ENCODE results near the gene FAM184A. TPM values are rescaled to one million over a fixed set of nuclear protein-coding genes. Genes with fewer than 3 reads are reported as not detected.

Gene FAM184A
- total and polyA plus RNA-seq, 9 donors: 7.0 to 13.7 (median 11.0) TPM

GRCh38 chr6:118930680-118931079 lies 147.8 kb downstream of the FAM184A start:
- Histone ChIP-seq H3K36me3 (ENCODE audit: control insufficient read depth, insufficient read depth, low read length) (peaks cover 6% of the 10 kb centered on the region), H3K9me3 (replicated peaks; ENCODE audit: control insufficient read depth, low read depth, low read length) (no peaks in the 10 kb centered on the region), H3K27me3 (ENCODE audit: control insufficient read depth, insufficient read depth, low read length) (no peaks in the 10 kb centered on the region), H3K27ac (ENCODE audit: low read length) (no peak overlapping the region), H3K4me1 (ENCODE audit: control insufficient read depth, insufficient read depth, low read length) (no peaks in the 10 kb centered on the region), H3K4me3 (ENCODE audit: low read length) (no peak overlapping the region)
- WGBS (ENCODE audit: insufficient coverage): no CpG with 5 or more reads among the region's 3 CpGs
- DNase-seq: no peak

DNA sequence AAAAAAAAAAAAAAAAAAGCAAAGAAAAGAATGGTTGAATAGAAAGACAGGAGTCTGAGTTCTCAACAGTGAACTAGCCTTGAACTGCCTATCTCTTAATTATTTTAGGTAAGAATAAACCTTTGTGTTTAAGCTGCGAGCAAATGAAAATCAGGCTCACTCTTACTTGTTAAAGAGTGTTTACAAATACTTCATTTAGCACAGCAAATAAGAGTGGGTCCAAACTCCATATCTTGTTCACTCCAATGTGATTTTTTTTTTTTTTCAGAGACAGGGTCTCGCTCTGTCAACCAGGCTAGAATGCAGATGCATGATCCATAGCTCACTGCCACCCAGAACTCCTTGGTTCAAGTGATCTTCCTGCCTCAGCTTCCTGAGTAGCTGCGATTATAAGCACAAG lies 155.4 kb downstream of the FAM184A start:
- WGBS (ENCODE audit: insufficient coverage): 80% methylated on average over 1 of the region's 3 CpGs
- peaks cover 38% of the 10 kb centered on the region for H3K36me3 ChIP-seq (ENCODE audit: control insufficient read depth, insufficient read depth, low read length)

GRCh38 chr6:118921084-118921483 lies 157.4 kb downstream of the FAM184A start:
- no CpG with 5 or more reads among the region's 1 CpG for WGBS (ENCODE audit: insufficient coverage)
- H3K27ac ChIP-seq (ENCODE audit: low read length): no peak overlapping the region
- no peaks in the 10 kb centered on the region for H3K9me3 ChIP-seq (replicated peaks; ENCODE audit: control insufficient read depth, low read depth, low read length)
- H3K36me3 ChIP-seq (ENCODE audit: control insufficient read depth, insufficient read depth, low read length): peaks cover 41% of the 10 kb centered on the region
- H3K27me3 ChIP-seq (ENCODE audit: control insufficient read depth, insufficient read depth, low read length): no peaks in the 10 kb centered on the region
- H3K4me3 ChIP-seq (ENCODE audit: low read length): no peak overlapping the region
- DNase-seq: no peak
- no peaks in the 10 kb centered on the region for H3K4me1 ChIP-seq (ENCODE audit: control insufficient read depth, insufficient read depth, low read length)

More for the DNA sequence above, 155.4 kb downstream of the FAM184A start:
- H3K9me3 ChIP-seq (replicated peaks; ENCODE audit: control insufficient read depth, low read depth, low read length): no peaks in the 10 kb centered on the region
- no peaks in the 10 kb centered on the region for H3K27me3 ChIP-seq (ENCODE audit: control insufficient read depth, insufficient read depth, low read length)
- DNase-seq: no peak
- no peaks in the 10 kb centered on the region for H3K4me1 ChIP-seq (ENCODE audit: control insufficient read depth, insufficient read depth, low read length)
- H3K4me3 ChIP-seq (ENCODE audit: low read length): no peak overlapping the region
- no peak overlapping the region for H3K27ac ChIP-seq (ENCODE audit: low read length)

DNA sequence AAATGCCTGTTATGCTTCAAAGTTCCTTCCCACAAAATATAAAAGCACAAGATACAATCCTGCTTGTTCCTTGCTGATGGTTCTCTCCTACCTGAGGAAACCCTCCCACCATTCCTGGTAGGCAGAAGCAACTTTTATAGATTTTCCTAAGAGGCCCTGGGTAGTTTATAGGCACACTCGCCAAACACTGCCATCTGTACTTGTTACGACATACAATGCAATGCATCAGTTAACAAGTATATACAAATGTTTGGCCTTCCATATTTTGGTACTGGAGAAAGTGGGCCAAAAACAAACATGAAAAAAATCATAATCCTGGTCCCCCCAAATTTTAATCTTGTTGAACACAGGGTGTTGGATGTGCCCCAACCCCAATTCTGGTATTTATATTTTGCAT lies 160.1 kb downstream of the FAM184A start:
- peaks cover 46% of the 10 kb centered on the region for H3K36me3 ChIP-seq (ENCODE audit: control insufficient read depth, insufficient read depth, low read length)
- no peaks in the 10 kb centered on the region for H3K9me3 ChIP-seq (replicated peaks; ENCODE audit: control insufficient read depth, low read depth, low read length)
- DNase-seq: no peak
- no peak overlapping the region for H3K4me3 ChIP-seq (ENCODE audit: low read length)
- no peak overlapping the region for H3K27ac ChIP-seq (ENCODE audit: low read length)
- H3K4me1 ChIP-seq (ENCODE audit: control insufficient read depth, insufficient read depth, low read length): no peaks in the 10 kb centered on the region
- no CpG with 5 or more reads among the region's 2 CpGs for WGBS (ENCODE audit: insufficient coverage)
- no peaks in the 10 kb centered on the region for H3K27me3 ChIP-seq (ENCODE audit: control insufficient read depth, insufficient read depth, low read length)

DNA sequence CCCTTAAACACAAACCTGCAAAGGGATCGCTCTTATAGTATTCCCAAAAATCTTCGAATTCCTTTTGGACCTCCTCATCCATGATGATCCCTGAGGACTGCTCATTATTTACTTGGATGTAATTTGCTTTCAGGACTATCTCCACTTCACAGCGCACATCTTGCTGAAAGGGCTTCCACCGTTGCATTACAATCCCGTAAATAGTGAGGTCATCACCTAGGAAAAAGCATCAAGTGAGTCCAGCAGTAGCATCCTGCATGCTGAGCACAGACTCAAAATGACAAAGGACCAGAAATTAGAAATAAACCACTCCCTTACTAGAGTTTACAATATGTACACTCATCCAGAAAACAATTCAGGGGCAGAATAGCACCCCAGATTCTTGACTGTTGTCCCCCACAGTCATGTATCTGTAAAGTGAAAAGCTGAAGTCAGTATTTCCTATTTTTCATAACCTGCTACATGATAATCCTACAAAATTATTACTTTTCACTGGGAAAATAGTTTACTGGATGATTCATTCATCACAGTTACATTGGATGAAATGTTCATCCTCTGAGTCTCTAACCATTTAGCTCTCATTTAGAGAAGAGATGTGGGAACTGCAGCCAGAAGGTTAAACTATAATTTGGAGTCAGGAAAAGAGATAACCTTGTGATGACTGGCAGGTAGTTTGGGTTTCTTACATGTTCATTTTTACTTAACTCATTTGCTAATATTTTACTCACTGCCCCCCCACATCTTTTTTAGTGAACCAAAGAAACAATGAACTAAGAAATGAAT lies 160.7 kb downstream of the FAM184A start:
- Histone ChIP-seq H3K36me3 (ENCODE audit: control insufficient read depth, insufficient read depth, low read length) (peaks cover 43% of the 10 kb centered on the region), H3K27me3 (ENCODE audit: control insufficient read depth, insufficient read depth, low read length) (no peaks in the 10 kb centered on the region), H3K4me3 (ENCODE audit: low read length) (no peak overlapping the region), H3K27ac (ENCODE audit: low read length) (no peak overlapping the region), H3K9me3 (replicated peaks; ENCODE audit: control insufficient read depth, low read depth, low read length) (no peaks in the 10 kb centered on the region), H3K4me1 (ENCODE audit: control insufficient read depth, insufficient read depth, low read length) (no peaks in the 10 kb centered on the region)
- WGBS (ENCODE audit: insufficient coverage): no CpG with 5 or more reads among the region's 5 CpGs
- no peak for DNase-seq

DNA sequence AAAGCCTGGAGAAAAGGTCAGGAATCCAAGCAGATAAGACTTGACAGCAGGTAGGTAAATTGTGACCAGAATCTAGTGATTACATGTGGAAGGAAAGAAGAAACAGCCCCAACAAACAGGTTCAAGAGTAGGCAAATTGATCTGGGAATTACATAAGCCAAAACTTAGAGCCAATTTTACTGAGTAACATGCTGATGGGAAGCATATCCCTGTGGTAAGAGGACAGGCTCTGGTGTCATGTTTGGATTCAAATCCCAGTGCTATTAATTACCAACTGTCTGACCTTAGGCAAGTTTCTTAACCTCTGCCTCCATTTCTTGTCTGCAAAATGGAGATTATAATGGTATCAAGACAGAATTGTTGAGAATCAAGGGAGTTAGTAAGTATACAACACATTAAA lies 163.9 kb downstream of the FAM184A start:
- Histone ChIP-seq H3K36me3 (ENCODE audit: control insufficient read depth, insufficient read depth, low read length) (peaks cover 33% of the 10 kb centered on the region), H3K4me1 (ENCODE audit: control insufficient read depth, insufficient read depth, low read length) (no peaks in the 10 kb centered on the region), H3K9me3 (replicated peaks; ENCODE audit: control insufficient read depth, low read depth, low read length) (no peaks in the 10 kb centered on the region), H3K27me3 (ENCODE audit: control insufficient read depth, insufficient read depth, low read length) (no peaks in the 10 kb centered on the region), H3K4me3 (ENCODE audit: low read length) (no peak overlapping the region), H3K27ac (ENCODE audit: low read length) (no peak overlapping the region)
- DNase-seq: no peak

GRCh38 chr6:118913161-118913560 lies 165.3 kb downstream of the FAM184A start:
- H3K36me3 ChIP-seq (ENCODE audit: control insufficient read depth, insufficient read depth, low read length): peaks cover 34% of the 10 kb centered on the region
- H3K27me3 ChIP-seq (ENCODE audit: control insufficient read depth, insufficient read depth, low read length): no peaks in the 10 kb centered on the region
- DNase-seq: no peak
- no peak overlapping the region for H3K27ac ChIP-seq (ENCODE audit: low read length)
- 85% methylated on average over 1 of the region's 2 CpGs for WGBS (ENCODE audit: insufficient coverage)
- no peak overlapping the region for H3K4me3 ChIP-seq (ENCODE audit: low read length)
- H3K9me3 ChIP-seq (replicated peaks; ENCODE audit: control insufficient read depth, low read depth, low read length): no peaks in the 10 kb centered on the region
- no peaks in the 10 kb centered on the region for H3K4me1 ChIP-seq (ENCODE audit: control insufficient read depth, insufficient read depth, low read length)

GRCh38 chr6:118912646-118913045 lies 165.8 kb downstream of the FAM184A start:
- H3K9me3 ChIP-seq (replicated peaks; ENCODE audit: control insufficient read depth, low read depth, low read length): no peaks in the 10 kb centered on the region
- H3K4me1 ChIP-seq (ENCODE audit: control insufficient read depth, insufficient read depth, low read length): no peaks in the 10 kb centered on the region
- DNase-seq: no peak
- no CpG with 5 or more reads among the region's 5 CpGs for WGBS (ENCODE audit: insufficient coverage)
- no peak overlapping the region for H3K27ac ChIP-seq (ENCODE audit: low read length)
- H3K4me3 ChIP-seq (ENCODE audit: low read length): no peak overlapping the region
- H3K36me3 ChIP-seq (ENCODE audit: control insufficient read depth, insufficient read depth, low read length): peaks cover 36% of the 10 kb centered on the region
- H3K27me3 ChIP-seq (ENCODE audit: control insufficient read depth, insufficient read depth, low read length): no peaks in the 10 kb centered on the region

Other genes starting within 250 kb of the FAM184A start
- gene ASF1A, start 184.5 kb downstream of the FAM184A start, total RNA-seq: 18.9 TPM
- gene ASF1A, start 184.5 kb downstream of the FAM184A start, polyA plus RNA-seq (ENCODE audit: insufficient read depth in 1 of 8, insufficient read length in 8 of 8, low replicate concordance in 1 of 8): 10 to 100 TPM; 14.3 to 20.2 (median 16.7) TPM
- gene MCM9, start 143.5 kb downstream of the FAM184A start, total RNA-seq: 11.9 TPM
- gene MCM9, start 143.5 kb downstream of the FAM184A start, polyA plus RNA-seq (ENCODE audit: insufficient read depth in 1 of 8, insufficient read length in 8 of 8, low replicate concordance in 1 of 8): 10 to 100 TPM; 10.1 to 14.5 (median 12.5) TPM

Data from muscle of leg (tissue), 11 donors.